Activated gamma-delta T cell treated with anti-CD3 and anti-CD28 coated beads, Interleukin-2, amount 50 U/mL, for 16 hours (primary cell): ENCODE measurements around the gene HYAL2.

ENCODE experiments used
- DNase-seq: peaks from one replicate; pipeline ENCODE4 v3.0.0-alpha.2; 2020; ENCODE audit warnings: low read depth

HYAL2 gene

GRCh38 chr3:50322386-50323091 is at the start of gene HYAL2:
HYAL2 (minus strand) TSS chr3:50322745; CDS start chr3:50320489, 2,256 bp downstream.
- no peak for DNase-seq

GRCh38 chr3:50371133-50371685 is 48.7 kb upstream of the HYAL2 start:
- no peak for DNase-seq

GRCh38 chr3:50370594-50370993 is 48.0 kb upstream of the HYAL2 start:
- DNase-seq: no peak

GRCh38 chr3:50369012-50369670 is 46.6 kb upstream of the HYAL2 start:
- no peak for DNase-seq

- DNase-seq: no peak
These were observed 43.3 kb upstream of the HYAL2 start for GRCh38 chr3:50365842-50366220.

- peak; percentile 89 for DNase-seq
These were observed 42.7 kb upstream of the HYAL2 start for GRCh38 chr3:50365080-50365841.

GRCh38 chr3:50364573-50365079 is 42.1 kb upstream of the HYAL2 start:
- no peak for DNase-seq

- DNase-seq: no peak
These were observed 37.2 kb upstream of the HYAL2 start for GRCh38 chr3:50359760-50360110.

GRCh38 chr3:50358911-50359759 is 36.6 kb upstream of the HYAL2 start, which contains the start of gene TMEM115:
TMEM115 (minus strand) TSS chr3:50359521; CDS start chr3:50359063, 458 bp downstream.
- DNase-seq: peak; percentile 91

GRCh38 chr3:50358355-50358910 is 35.9 kb upstream of the HYAL2 start:
- DNase-seq: no peak

- no peak for DNase-seq
These were observed 34.9 kb upstream of the HYAL2 start for GRCh38 chr3:50357481-50357880.

- no peak for DNase-seq
These were observed 34.0 kb upstream of the HYAL2 start for GRCh38 chr3:50356553-50356952.

GRCh38 chr3:50355829-50356552 is 33.4 kb upstream of the HYAL2 start:
- DNase-seq: no peak

GRCh38 chr3:50354850-50355249 is 32.3 kb upstream of the HYAL2 start:
- DNase-seq: no peak

- no peak for DNase-seq
These were observed 31.7 kb upstream of the HYAL2 start for GRCh38 chr3:50354186-50354764.

GRCh38 chr3:50353245-50354004 is 30.9 kb upstream of the HYAL2 start:
- DNase-seq: no peak

- no peak for DNase-seq
These were observed 30.2 kb upstream of the HYAL2 start for GRCh38 chr3:50352781-50353180.

- DNase-seq: no peak
These were observed 28.8 kb upstream of the HYAL2 start for GRCh38 chr3:50351323-50351697.

- peak; percentile 100 for DNase-seq
These were observed 28.2 kb upstream of the HYAL2 start, which contains the start of the genes CYB561D2 and NPRL2 for GRCh38 chr3:50350527-50351322. CYB561D2 (plus strand) TSS chr3:50350862; CDS start chr3:50351434, 572 bp downstream. NPRL2 (minus strand) TSS chr3:50350775; CDS start chr3:50350652, 123 bp downstream.
